ENCODE results near the gene PIWIL1.

PIWIL1 gene

GRCh38 chr12:130367003-130367402, 29.3 kb downstream of the PIWIL1 start:
- peak; percentile 64 for DNase-seq (ENCODE audit: low read depth, low spot score)
- no peak overlapping the region for H3K4me3 ChIP-seq (ENCODE audit: low read length)

GRCh38 chr12:130367523-130367922, 29.8 kb downstream of the PIWIL1 start:
- no peak overlapping the region for H3K4me3 ChIP-seq (ENCODE audit: low read length)
- DNase-seq (ENCODE audit: low read depth, low spot score): no peak

GRCh38 chr12:130369816-130370215, 32.1 kb downstream of the PIWIL1 start:
- DNase-seq (ENCODE audit: low read depth, low spot score): no peak

GRCh38 chr12:130371296-130371695, 33.6 kb downstream of the PIWIL1 start:
- H3K4me3 ChIP-seq (ENCODE audit: low read length): no peak overlapping the region
- DNase-seq (ENCODE audit: low read depth, low spot score): no peak

More at GRCh38 chr12:130369816-130370215, 32.1 kb downstream of the PIWIL1 start:
- H3K4me3 ChIP-seq (ENCODE audit: low read length): no peak overlapping the region

- no peak overlapping the region for H3K4me3 ChIP-seq (ENCODE audit: low read length)
- no peak for DNase-seq (ENCODE audit: low read depth, low spot score)
These were observed 35.2 kb downstream of the PIWIL1 start for GRCh38 chr12:130372936-130373335.

GRCh38 chr12:130374083-130374482, 36.4 kb downstream of the PIWIL1 start:
- DNase-seq (ENCODE audit: low read depth, low spot score): no peak
- no peak overlapping the region for H3K4me3 ChIP-seq (ENCODE audit: low read length)

- no peak for DNase-seq (ENCODE audit: low read depth, low spot score)
- H3K4me3 ChIP-seq (ENCODE audit: low read length): no peak overlapping the region
These were observed 37.9 kb downstream of the PIWIL1 start for GRCh38 chr12:130375296-130376287.

- no peak overlapping the region for H3K4me3 ChIP-seq (ENCODE audit: low read length)
- DNase-seq (ENCODE audit: low read depth, low spot score): no peak
These were observed 45.1 kb downstream of the PIWIL1 start for GRCh38 chr12:130382818-130383217.

- no peak for DNase-seq (ENCODE audit: low read depth, low spot score)
- no peak overlapping the region for H3K4me3 ChIP-seq (ENCODE audit: low read length)
These were observed 46.5 kb downstream of the PIWIL1 start for GRCh38 chr12:130384234-130384633.

- no peak overlapping the region for H3K4me3 ChIP-seq (ENCODE audit: low read length)
These were observed 47.5 kb downstream of the PIWIL1 start for GRCh38 chr12:130385193-130385592.

GRCh38 chr12:130391186-130391585, 53.5 kb downstream of the PIWIL1 start:
- no peak overlapping the region for H3K4me3 ChIP-seq (ENCODE audit: low read length)
- DNase-seq (ENCODE audit: low read depth, low spot score): no peak

More at GRCh38 chr12:130385193-130385592, 47.5 kb downstream of the PIWIL1 start:
- no peak for DNase-seq (ENCODE audit: low read depth, low spot score)

GRCh38 chr12:130394906-130395305, 57.2 kb downstream of the PIWIL1 start:
- peak; percentile 25 for DNase-seq (ENCODE audit: low read depth, low spot score)
- H3K4me3 ChIP-seq (ENCODE audit: low read length): no peak overlapping the region

GRCh38 chr12:130396667-130397066, 59.0 kb downstream of the PIWIL1 start:
- H3K4me3 ChIP-seq (ENCODE audit: low read length): no peak overlapping the region
- DNase-seq (ENCODE audit: low read depth, low spot score): no peak

- DNase-seq (ENCODE audit: low read depth, low spot score): no peak
- no peak overlapping the region for H3K4me3 ChIP-seq (ENCODE audit: low read length)
These were observed 60.6 kb downstream of the PIWIL1 start for GRCh38 chr12:130398100-130398848.

GRCh38 chr12:130401703-130402102, 64.0 kb downstream of the PIWIL1 start:
- H3K4me3 ChIP-seq (ENCODE audit: low read length): no peak overlapping the region
- DNase-seq (ENCODE audit: low read depth, low spot score): peak; percentile 59

GRCh38 chr12:130405332-130405731, 67.6 kb downstream of the PIWIL1 start:
- no peak overlapping the region for H3K4me3 ChIP-seq (ENCODE audit: low read length)
- DNase-seq (ENCODE audit: low read depth, low spot score): no peak

GRCh38 chr12:130412384-130412783, 74.7 kb downstream of the PIWIL1 start:
- DNase-seq (ENCODE audit: low read depth, low spot score): no peak

GRCh38 chr12:130413909-130414308, 76.2 kb downstream of the PIWIL1 start:
- H3K4me3 ChIP-seq (ENCODE audit: low read length): no peak overlapping the region
- DNase-seq (ENCODE audit: low read depth, low spot score): no peak

More at GRCh38 chr12:130412384-130412783, 74.7 kb downstream of the PIWIL1 start:
- no peak overlapping the region for H3K4me3 ChIP-seq (ENCODE audit: low read length)

- DNase-seq (ENCODE audit: low read depth, low spot score): no peak
- no peak overlapping the region for H3K4me3 ChIP-seq (ENCODE audit: low read length)
These were observed 76.7 kb downstream of the PIWIL1 start for GRCh38 chr12:130414381-130414780.

- H3K4me3 ChIP-seq (ENCODE audit: low read length): no peak overlapping the region
- DNase-seq (ENCODE audit: low read depth, low spot score): no peak
These were observed 80.6 kb downstream of the PIWIL1 start for GRCh38 chr12:130418251-130418650.

Data from Jurkat, Clone E6-1 (cell line).